SK-N-SH (cell line): ENCODE results near the gene CFAP57.

Experiments used
- EP300 ChIP-seq, 2 experiments: IDR thresholded peaks; 2 replicates each; pipeline versions ENCODE4 v1.4.0 to v1.6.1; 2012; ENCODE audit warnings: borderline replicate concordance in 1 of 2, low read depth in 1 of 2, low read length in 1 of 2
- EZH2phosphoT487 ChIP-seq: fragments of 200-600 bp; sonication (generic); IDR thresholded peaks from 2 replicates; pipeline ENCODE4 v1.6.1; 2017; ENCODE audit warnings: low read depth, mixed run types, mild to moderate bottlenecking, antibody characterized with exemption, moderate library complexity, borderline replicate concordance
- FOXM1 ChIP-seq: IDR thresholded peaks from 2 replicates; pipeline ENCODE4 v1.4.0; 2012; ENCODE audit warnings: low read depth, mild to moderate bottlenecking
- POLR2AphosphoS5 ChIP-seq: IDR thresholded peaks from 2 replicates; pipeline ENCODE4 v1.6.1; 2012; ENCODE audit warnings: low read depth, low read length
- RCOR1 ChIP-seq: fragments of 150-350 bp; IDR thresholded peaks from 2 replicates; pipeline ENCODE4 v1.6.1; 2017; ENCODE audit warnings: antibody characterized with exemption, low read length
- TAF1 ChIP-seq: IDR thresholded peaks from 2 replicates; pipeline ENCODE4 v1.6.1; 2012; ENCODE audit warnings: low read depth, mild to moderate bottlenecking, low read length, moderate library complexity, borderline replicate concordance
- TF ChIP-seq, protein P1 (sequence below): fragments of 200-600 bp; sonication (generic); IDR thresholded peaks from 2 replicates; pipeline ENCODE4 v1.6.1; 2017; ENCODE audit warnings: antibody characterized with exemption, mild to moderate bottlenecking, moderate library complexity
- TF ChIP-seq, protein P2 (sequence below): IDR thresholded peaks from 2 replicates; pipeline ENCODE4 v1.4.0; 2012; ENCODE audit warnings: low read depth

DNA sequence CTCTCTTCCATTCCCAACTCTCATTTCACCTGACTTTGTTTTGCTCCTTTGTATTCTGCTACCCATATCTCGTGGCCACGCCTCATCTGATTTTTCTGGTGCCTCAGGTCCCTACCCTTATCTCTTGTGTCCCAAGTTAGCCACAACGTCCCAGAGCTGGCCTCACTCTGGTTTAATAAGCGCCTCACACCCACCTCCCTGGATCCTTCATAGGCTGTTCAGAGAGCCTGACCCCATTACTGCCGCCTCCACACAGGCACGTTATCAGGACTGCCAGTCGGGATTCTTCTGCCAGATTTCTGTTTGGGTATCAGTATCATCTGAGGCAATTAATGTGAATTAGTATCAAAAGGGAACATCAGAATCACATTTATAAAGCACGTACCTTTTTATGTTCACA, 62.9 kb downstream of the CFAP57 start:
- TF ChIP-seq RCOR1, result peak; percentile 45; the same call in 1 of the 2 replicates
- TF ChIP-seq EP300 (IDR thresholded peaks at IDR 0.05; ENCODE audit: borderline replicate concordance in 1 of 2, low read depth in 1 of 2, low read length in 1 of 2), result no peak
- TF ChIP-seq POLR2AphosphoS5, result no peak
- no peak for TF ChIP-seq EZH2phosphoT487
- TF ChIP-seq, protein P1, sequence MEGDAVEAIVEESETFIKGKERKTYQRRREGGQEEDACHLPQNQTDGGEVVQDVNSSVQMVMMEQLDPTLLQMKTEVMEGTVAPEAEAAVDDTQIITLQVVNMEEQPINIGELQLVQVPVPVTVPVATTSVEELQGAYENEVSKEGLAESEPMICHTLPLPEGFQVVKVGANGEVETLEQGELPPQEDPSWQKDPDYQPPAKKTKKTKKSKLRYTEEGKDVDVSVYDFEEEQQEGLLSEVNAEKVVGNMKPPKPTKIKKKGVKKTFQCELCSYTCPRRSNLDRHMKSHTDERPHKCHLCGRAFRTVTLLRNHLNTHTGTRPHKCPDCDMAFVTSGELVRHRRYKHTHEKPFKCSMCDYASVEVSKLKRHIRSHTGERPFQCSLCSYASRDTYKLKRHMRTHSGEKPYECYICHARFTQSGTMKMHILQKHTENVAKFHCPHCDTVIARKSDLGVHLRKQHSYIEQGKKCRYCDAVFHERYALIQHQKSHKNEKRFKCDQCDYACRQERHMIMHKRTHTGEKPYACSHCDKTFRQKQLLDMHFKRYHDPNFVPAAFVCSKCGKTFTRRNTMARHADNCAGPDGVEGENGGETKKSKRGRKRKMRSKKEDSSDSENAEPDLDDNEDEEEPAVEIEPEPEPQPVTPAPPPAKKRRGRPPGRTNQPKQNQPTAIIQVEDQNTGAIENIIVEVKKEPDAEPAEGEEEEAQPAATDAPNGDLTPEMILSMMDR, result no peak
- TF ChIP-seq, protein P2, sequence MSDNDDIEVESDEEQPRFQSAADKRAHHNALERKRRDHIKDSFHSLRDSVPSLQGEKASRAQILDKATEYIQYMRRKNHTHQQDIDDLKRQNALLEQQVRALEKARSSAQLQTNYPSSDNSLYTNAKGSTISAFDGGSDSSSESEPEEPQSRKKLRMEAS, result no peak
- TF ChIP-seq FOXM1, result no peak
- no peak for TF ChIP-seq TAF1
